Anterior cingulate cortex (tissue), 58 donors: ENCODE results near the gene TMEM107.

ENCODE experiments used
- DNase-seq, 58 donors: peaks; one replicate each; lab custom pipeline; 2025; lab: John Stamatoyannopoulos, UW

TMEM107 gene

DNA sequence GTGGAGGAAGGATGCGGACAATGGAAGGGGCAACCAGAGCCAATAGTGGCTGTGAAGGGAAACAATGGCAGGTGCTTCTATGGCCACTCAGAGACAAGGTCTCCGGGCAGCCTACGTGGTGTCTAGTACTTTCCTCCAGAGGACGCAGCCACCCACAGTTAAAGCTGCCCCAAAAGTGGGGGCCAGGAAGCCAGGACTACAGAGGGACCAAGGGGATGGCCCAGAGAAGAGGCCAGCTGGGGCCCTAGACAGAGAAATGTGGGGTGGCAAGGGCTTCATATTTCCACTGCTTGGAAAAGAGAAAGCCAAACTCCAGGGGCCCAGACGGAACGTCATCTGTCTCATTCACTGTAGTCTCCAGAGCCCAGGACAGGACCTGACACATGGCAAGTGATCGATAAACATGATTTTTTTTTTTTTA lies 23.1 kb downstream of the TMEM107 start:
- DNase-seq: no peak

DNA sequence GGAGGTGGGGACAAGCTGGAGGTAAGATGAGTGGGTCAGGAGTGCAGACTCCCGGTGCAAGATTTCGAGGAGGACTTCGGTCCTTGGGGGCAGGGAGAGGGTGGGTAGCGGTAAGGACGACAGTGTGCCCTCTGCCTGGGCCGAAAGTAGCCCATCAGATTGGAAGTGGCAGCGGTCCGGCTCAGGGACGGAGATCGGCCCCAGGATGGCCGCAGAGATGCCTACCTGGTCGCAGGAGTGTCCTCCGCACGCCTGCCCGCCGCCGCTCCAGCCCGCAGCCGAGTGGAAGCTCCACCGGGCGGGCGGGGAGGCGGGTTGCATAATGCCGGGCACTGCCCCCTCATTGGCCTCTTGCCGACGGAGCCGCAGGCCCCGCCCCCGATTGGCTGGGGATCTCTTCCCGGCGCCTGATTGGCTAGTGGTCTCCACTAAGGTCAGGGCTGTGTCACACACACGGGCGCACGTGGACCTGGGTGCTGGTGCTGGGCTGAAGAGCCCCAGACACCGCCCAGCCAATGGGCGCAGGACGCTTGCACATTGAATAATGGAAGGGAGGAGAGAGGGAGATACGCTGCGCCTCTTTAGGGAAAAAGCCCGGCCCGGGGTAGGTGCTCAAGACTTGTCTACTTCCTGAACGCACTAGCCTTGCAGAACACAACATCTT lies 23.9 kb downstream of the TMEM107 start, which contains the start of gene PER1:
TSS of gene PER1 (minus strand) at position 293 of the 664 bp plus-strand sequence. CDS start 1,698 bp downstream, outside the sequence.
- DNase-seq: peak; percentile 70 to 98 (median 94)

DNA sequence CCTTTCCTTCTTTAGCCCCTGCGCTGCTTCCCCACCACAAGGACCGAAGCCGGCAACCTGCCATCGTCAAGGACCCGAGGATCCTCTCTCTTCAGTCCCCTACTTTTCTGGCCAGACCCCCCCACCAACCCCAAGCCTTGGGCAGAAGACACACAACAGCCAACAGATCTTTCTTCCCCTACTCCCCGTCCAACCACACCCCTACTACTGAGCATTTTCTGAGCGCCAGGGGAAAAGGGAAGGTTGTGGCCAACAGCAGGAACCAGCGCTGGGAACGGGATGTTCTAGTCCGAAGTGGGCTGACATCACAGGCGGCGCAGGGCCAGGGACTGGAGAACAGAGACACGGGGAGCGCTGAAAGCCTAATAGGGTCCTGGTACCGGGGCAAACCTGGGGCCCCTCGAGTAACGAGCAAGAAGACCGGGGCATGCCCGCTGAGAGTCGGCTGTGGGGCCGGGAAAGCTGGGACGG lies 24.5 kb downstream of the TMEM107 start:
- DNase-seq: peak in 53 of 58 donors; percentile 33 to 79 (median 65)

DNA sequence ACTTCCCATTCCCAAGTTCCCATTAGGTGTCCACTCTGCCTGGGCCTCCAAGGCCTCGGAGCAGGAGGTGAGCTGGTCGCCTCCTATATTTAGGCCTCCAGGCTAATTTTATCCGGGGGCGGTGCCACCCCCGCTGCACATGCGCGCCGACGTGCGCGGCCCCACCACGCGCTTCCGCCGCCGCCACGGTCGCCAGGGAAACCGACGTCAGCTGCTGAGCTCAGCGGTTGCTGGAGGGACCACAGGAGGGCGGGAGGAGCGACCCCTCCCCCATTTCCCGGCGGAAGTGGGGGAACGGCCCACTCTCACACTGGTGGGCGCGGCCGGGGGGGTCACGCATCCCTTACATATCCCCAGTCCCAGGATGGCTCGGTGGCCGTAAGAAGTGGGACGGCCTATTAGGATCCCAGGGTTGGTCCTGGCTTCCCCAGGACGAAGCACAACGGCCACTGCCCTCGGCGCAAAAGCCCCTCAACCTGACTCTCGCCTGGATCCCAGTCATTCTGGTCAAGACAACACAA lies 25.0 kb downstream of the TMEM107 start:
- DNase-seq: peak; percentile 36 to 93 (median 82)

DNA sequence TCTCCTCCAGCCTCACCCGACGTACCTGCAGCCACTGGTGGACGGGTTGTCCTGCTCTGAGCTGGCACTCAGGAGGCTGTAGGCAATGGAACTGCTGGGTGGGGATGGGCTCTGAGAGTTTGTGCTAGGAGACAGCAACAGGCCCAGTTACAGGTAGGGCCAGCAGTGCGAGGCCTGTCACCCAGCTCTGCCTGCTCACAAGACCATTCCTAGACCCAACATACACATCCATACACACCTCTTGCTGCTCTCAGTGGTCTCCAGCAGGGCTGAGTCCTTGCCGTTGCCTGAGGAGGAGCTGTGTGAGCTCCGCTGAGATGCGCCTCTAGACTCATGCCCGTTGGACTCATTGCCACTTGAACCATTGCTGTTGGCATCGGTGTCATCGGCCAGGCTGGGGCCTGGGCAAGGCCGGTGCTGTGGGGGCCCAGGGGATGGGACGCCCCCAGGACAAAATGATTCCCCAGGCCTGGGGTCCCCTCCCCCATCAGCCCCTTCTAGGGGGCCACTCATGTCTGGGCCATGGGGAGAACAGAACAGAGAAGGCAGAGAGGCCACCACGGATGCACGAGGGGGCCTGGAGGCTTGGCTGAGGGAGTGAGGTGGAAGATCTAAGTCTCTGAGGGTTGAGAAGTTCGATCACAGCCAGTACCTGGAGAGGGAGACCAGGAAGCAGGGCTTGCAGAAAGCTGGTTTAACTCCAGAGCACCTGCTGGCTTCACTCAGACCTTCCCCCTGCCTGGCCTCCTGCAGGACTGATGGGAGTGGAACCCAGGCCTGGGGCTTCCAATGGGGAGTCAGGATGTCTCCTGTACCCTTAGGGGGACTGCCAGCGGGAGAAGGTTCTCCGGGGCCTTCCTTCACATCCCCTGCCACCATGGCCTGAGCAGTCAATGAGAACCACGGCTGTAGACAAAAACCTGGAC lies 25.7 kb downstream of the TMEM107 start:
- no peak for DNase-seq

DNA sequence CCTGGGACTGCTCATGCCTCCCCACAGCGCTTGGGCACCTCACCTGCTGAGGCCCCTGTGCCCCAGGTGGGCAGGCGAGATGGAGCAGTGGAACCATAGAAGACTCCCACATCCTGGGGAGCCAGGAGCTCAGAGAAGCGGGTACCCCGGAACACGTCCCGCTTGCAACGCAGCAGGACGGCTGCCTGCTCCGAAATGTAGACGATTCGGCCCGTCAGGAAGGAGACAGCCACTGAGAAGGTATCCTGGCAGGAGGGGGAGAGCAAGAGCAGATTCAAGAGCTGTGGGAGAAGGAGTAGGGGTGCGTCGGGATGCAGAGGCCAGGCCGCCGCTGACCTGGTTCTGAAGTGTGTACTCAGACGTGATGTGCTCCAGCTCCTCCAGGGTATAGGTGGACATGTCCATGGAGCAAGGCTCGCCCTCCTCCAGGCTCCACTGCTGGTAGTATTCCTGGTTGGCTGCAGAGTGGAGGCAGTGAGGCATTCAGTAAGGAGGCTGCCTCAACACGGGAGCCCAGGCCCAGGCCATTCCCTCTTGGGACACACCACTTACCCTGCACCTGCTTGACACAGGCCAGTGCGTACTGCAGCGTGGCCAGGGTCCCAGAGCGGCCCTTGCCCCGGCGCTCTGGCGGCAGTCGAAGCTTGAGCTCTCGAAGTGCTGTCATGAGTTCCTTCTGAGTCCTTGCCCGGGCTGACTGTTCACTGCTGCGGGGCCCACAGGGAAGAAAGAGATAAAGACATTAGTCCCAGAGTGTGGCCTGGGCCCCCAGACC lies 26.6 kb downstream of the TMEM107 start:
- no peak for DNase-seq

DNA sequence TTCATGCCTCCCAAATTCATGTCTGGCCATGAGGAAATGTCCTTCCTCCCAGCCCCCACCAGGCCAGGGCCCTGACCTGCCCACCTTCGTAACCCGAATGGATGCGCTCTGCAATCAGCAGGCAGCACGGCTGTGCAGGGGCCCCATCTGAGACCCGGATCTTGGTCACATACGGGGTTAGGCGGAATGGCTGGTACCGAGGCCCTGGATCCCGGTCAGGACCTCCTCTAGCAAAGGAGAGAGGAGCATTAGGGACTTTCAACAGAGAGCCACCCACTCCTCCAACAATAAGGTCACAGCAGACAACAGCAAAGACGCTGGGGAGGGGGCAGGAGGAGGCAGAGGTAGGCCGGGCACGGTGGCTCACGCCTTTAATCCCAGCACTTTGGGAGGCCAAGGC lies 27.6 kb downstream of the TMEM107 start:
- no peak for DNase-seq

DNA sequence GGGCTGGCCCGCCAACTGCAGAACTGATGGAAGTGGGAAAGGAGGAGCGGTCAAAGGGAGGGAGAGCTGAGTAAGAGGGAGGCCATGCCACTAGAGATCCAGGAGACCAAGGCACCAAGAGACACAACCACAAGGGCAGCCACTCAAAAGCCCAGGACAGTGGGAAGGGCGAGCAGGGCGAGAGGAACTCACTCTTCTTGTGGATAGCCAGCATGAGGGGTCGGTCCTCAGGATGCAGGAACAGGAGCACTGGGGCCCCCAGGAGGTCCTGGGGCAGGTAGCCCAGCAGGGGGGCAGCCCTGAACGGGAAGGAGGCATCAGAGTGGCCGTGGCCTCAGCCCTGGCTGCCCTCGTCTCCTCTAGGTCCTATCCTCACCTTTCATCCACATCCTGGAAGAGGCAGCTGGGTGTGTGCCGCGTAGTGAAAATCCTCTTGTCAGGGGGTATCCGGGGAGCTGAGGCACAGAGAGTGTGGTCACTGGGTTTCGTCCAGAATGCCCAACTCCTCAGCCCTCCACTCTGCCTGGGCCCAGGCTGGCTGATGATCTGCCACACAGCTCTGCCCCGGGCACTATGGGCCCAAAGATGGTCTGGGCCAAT lies 28.3 kb downstream of the TMEM107 start:
- DNase-seq: no peak

DNA sequence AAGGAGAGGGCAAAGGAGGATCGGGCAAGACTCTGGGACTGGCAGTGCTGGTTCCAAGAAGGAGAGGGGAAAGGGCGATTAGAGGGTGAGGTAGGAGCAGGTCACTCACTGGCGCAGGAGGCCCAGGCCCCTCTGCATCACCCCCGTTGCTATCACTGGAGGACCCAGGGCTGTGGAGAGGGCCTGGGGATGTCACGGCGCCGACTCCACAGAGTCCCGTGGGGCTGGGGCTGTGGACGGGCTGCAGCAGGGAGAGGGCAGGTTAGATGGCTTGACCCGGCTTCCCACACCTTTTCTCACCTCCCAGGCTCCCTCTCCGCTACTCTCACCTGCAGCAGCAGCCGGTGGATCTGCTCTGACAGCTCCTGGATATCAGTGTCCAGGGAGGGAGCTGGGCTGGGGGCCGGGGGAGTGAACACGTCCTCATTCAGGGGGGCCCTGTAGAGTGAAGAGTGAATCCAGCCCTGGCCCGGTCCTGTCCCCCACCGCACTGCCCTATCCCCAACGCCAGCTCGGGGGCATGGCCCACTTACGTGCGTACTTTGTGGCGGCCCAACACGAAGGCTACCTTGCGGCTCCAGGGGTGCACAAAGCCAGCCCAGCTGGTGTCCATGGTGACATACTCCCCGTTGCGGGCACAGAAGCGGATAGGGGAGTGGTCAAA lies 28.9 kb downstream of the TMEM107 start:
- no peak for DNase-seq

DNA sequence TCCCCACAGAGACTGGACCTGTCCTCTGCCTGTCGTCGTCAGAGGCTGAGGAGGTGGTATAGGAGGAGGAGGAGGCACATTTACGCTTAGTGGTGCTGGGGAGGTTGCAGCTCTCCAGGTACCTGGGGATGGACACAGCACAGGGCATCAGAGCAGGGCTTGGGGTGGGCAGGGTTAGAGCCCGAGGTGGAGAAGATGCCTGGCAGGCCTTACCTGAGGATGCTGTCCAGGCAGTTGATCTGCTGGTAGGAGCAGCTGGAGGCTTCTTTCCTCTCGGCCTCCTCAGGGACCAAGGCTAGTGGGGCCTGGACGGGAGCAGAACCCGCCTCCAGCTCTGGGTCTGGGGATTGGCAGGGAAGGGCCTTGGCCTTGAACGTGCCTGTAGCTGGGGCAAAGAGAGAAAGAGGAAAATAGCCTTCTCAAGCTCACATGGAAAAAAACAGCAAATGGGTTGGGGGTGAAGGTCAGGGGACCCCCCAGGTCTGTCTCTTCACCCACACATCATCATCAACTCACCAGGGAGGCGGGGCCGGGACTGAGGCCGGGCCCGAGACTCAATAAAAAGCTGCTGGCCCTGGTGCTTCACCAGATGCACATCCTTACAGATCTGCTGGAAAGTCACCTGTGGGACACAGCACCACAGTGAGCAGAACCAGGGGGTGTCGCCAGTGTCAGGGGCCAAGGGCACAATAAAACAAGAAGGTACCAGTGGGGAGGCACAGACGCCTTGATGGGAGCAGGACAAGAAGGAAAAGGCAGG lies 29.6 kb downstream of the TMEM107 start:
- DNase-seq: no peak

DNA sequence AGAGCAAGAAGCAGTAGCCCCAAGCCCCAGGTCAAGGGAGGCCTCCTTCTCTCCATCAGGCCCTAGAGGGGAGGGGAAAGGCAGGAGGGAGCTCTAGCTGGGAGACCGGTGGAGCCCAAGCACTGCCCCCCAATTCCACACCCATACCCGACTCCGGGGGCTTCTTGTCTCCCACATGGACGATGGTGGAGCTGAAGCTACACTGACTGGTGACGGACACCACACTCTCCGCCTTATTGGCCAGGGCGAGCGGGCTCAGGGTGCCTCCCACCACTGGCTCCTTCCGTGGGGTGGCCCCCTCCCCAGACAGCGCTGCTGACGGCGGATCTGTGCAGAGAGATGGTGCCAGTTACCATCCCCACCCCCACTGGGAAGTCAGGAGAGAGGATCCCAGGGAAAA lies 30.4 kb downstream of the TMEM107 start:
- no peak for DNase-seq

DNA sequence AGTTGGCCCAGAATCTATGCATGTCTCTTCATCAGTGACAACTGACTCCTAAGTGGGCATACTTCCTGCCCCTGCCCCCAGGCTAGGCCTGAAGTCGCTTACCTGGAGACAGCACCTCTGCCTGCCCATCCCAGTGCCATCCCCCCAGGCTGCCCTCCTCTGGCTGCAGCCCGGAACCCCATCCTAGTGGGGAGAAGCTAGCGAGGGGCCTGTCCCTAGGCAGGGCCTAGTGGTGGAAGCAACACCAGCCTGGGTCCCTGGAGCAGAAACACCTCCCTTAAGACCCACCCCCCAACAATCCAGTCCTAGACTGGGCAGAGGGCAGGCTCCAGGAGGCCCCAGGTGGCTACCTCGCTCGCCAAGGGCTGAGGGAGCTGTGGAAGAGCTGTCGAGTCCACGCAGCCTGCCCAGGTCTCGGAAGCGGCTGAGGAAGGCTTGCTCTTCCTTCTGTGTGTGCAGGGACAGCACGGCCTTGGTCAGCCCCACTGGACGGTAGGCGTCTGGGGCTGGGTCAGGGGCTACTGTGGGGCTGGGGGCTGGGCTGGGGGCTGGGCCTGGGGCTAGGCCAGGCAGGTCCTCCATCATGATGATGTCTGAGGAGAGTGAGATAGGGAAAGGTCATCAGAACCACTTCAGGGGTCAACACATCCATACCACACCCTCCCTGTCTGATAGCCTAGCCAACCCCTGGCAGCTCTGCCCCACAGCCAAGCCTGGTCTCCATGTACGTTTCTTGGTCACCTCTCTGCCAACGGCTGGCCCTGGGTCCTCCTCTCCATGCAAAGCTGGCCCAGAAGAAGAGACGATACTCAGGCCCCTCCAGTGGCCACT lies 31.6 kb downstream of the TMEM107 start:
- no peak for DNase-seq

DNA sequence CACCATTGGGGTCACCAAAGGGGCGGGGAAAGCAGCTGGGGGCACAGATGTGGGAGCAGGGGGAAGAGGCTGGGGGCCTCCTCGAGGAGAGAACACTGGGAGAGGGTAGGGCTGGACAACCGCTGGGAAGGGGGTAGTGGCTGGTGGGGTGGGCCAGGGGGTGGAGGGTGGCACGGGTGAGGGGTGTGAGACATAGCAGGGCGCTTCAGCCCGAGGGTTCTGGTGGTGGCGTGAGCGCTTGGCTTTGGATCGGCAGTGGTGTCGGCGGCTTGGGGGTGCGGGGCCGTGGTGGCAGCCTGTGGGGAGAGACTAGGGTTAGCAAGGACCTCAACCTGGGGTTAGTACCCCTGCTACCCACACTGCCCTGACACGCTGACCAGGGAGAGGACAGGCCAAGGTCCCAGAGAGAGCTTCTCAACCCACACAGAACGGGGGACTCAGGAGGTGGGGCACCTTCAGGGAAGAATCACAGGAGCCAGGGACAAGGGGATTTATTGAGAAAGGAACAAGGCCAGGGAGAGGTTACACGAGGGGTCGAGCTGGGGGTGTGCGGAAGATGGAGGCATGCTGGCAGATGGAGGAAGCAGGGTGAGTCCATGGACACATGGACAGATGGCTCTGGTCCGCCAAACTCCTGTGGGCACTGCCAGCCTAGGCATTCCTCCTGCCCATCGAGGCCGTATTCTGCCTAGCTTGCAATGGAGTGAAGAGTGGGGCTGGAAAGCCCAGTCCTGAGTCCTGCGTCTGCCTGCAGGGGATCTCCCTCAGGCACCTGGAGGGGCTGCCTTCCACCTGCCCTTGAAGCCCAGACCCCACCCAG lies 32.4 kb downstream of the TMEM107 start:
- no peak for DNase-seq

DNA sequence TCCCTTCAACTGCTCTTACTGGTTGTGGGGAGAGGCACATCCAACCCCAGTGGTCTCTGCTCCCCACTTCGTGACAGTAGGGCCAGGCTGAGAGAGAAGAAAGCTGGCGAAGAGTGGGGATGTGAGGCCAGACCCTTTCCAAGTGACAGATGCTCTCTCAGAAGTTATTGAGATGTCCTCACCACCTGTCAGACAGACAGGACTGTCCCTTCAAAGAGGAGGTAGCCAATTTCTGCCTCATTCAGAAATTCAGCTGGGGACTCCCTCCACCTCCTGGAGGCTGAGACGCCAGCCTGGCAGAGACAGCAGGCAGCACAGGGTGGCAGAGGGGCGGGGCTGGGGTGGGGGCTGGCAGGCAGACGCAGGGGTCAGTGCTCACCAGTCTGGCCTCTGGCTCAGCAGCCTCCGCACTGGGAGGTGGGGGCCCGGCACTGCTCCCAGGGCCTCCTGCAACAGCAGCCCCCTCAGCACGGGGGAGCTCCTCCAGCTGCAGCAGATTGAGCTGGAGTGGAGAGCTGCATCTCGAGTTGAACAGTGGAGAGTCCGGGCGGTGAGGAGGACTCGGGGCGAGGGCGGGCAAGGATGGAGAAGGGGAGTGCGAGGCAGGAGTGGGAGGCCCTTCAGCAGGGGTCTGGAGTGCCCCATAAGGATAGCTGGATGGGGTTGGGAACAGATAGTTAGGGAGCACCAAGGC lies 33.1 kb downstream of the TMEM107 start:
- no peak for DNase-seq

DNA sequence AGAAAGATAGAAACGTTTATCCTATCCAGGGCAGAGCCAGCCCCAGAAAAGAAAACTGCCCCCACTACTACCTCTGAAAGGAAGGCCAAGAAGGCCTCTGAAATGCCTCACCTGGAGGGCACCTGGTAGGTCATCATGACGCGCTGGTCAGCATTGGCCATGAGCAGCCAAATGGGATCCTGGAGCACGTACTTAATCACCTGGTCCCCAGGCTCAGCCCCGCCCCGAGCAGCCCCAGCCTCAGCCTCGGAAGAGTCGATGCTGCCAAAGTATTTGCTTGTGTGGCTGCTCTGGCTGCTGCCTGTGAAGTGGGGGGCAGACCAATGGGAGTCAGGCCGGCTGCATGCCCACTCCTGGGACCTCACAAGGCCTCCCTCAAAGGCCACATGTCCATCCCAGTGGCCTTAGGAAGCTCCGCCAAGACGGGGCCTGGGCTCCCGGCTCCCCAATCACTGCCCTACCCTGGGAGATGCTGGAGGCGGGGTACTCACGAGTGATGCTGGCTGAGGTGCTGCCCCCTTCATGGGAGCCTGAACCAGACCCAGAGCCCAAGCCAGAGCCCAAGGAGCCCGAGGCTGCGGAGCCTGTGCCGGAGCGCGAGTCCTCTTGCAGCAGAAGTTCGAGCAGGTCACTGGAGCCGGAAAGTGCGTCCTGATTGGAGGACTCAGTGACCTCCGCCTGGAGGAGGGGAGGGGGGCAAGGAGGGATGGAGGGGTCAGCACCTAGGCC lies 33.9 kb downstream of the TMEM107 start:
- DNase-seq: no peak

DNA sequence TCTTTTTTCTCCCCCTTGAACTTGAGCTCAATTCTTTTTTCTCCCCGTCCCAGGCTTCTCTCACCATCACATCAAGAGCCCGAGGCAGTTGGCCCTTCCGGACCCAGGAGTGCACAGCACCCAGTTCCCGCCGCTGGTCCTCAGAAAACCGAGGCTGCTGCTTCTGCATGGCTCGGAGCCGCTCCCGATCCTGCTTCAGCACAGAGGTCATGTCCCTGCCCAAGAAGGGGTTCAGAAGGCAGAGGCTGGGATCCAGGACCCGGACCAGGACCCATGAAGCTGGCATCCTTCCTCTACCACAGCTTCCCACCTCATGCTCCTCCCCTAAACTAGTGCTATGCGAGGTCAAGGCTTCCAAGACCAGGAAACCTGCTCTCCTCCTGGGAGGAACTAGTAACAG lies 34.4 kb downstream of the TMEM107 start:
- no peak for DNase-seq
